ENCODE results near the gene HYAL4.

Gene HYAL4

DNA sequence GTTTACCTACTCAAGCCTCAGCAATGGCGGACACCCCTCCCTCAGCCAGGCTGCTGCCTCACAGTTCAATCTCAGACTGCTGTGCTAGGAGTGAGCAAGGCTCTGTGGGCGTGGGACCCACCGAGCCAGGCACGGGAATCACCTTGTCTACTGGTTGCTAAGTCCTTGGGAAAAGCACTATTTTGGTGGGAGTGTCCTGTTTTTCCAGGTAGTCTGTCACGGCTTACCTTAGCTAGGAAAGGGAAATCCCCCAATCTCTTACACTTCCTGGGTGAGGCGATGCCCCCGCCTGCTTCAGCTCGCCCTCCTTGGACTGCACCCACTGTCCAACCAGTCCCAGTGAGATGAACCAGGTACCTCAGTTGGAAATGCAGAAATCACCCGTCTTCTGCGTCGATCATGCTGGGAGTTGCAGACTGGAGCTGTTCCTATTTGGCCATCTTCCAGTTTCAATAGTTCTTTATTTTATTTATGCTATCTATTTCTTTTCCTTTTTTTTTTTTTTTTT lies at the start of gene HYAL4:
HYAL4 (plus strand) TSS at position 458 of the 508 bp plus-strand sequence. CDS start 23,105 bp downstream, outside the sequence.
- TF ChIP-seq, protein P1, sequence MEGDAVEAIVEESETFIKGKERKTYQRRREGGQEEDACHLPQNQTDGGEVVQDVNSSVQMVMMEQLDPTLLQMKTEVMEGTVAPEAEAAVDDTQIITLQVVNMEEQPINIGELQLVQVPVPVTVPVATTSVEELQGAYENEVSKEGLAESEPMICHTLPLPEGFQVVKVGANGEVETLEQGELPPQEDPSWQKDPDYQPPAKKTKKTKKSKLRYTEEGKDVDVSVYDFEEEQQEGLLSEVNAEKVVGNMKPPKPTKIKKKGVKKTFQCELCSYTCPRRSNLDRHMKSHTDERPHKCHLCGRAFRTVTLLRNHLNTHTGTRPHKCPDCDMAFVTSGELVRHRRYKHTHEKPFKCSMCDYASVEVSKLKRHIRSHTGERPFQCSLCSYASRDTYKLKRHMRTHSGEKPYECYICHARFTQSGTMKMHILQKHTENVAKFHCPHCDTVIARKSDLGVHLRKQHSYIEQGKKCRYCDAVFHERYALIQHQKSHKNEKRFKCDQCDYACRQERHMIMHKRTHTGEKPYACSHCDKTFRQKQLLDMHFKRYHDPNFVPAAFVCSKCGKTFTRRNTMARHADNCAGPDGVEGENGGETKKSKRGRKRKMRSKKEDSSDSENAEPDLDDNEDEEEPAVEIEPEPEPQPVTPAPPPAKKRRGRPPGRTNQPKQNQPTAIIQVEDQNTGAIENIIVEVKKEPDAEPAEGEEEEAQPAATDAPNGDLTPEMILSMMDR (IDR thresholded peaks at IDR 0.05; ENCODE audit: low read depth, low read length), result no peak
- in situ Hi-C loops (cut with HindIII; ENCODE audit: low sequenced_read_pairs), result no loop called here
- no peak within 1 kb of the TSS for H3K4me3 ChIP-seq (ENCODE audit: low read depth, low read length)
- no peak for DNase-seq (ENCODE audit: low read depth, low spot score)

- in situ Hi-C loops (cut with HindIII; ENCODE audit: low sequenced_read_pairs), result no loop called here
- TF ChIP-seq, protein P1 (IDR thresholded peaks at IDR 0.05; ENCODE audit: low read depth, low read length), result no peak
- DNase-seq (ENCODE audit: low read depth, low spot score), result no peak
- no peak overlapping the region for H3K4me3 ChIP-seq (ENCODE audit: low read depth, low read length)
Measured at GRCh38 chr7:123795917-123796316, 49.1 kb upstream of the HYAL4 start.

GRCh38 chr7:123796568-123796967 lies 48.4 kb upstream of the HYAL4 start:
- no peak for DNase-seq (ENCODE audit: low read depth, low spot score)
- in situ Hi-C loops (cut with HindIII; ENCODE audit: low sequenced_read_pairs), result no loop called here
- TF ChIP-seq, protein P1 (IDR thresholded peaks at IDR 0.05; ENCODE audit: low read depth, low read length), result no peak
- H3K4me3 ChIP-seq (ENCODE audit: low read depth, low read length), result no peak overlapping the region

- TF ChIP-seq, protein P1 (IDR thresholded peaks at IDR 0.05; ENCODE audit: low read depth, low read length), result peak; percentile 49
- no peak overlapping the region for H3K4me3 ChIP-seq (ENCODE audit: low read depth, low read length)
- peak; percentile 91 for DNase-seq (ENCODE audit: low read depth, low spot score)
- in situ Hi-C loops (cut with HindIII; ENCODE audit: low sequenced_read_pairs), result no loop called here
Measured at GRCh38 chr7:123797673-123798531, 47.1 kb upstream of the HYAL4 start.

- DNase-seq (ENCODE audit: low read depth, low spot score), result no peak
- in situ Hi-C loops (cut with HindIII; ENCODE audit: low sequenced_read_pairs), result no loop called here
- TF ChIP-seq, protein P1 (IDR thresholded peaks at IDR 0.05; ENCODE audit: low read depth, low read length), result no peak
Measured at GRCh38 chr7:123798532-123799188, 46.3 kb upstream of the HYAL4 start.

GRCh38 chr7:123802249-123802648 lies 42.7 kb upstream of the HYAL4 start:
- in situ Hi-C loops (cut with HindIII; ENCODE audit: low sequenced_read_pairs), result no loop called here
- H3K4me3 ChIP-seq (ENCODE audit: low read depth, low read length), result no peak overlapping the region
- TF ChIP-seq, protein P1 (IDR thresholded peaks at IDR 0.05; ENCODE audit: low read depth, low read length), result no peak
- DNase-seq (ENCODE audit: low read depth, low spot score), result no peak

More at GRCh38 chr7:123798532-123799188, 46.3 kb upstream of the HYAL4 start:
- no peak overlapping the region for H3K4me3 ChIP-seq (ENCODE audit: low read depth, low read length)

All from astrocyte of the spinal cord (primary cell).